Right forelimb (tissue), 1 donor: ENCODE results near the gene TP53TG5.

Experiments
- DNase-seq: peaks from one replicate; pipeline ENCODE4 v3.0.0-alpha.2; 2018

Gene TP53TG5

DNA sequence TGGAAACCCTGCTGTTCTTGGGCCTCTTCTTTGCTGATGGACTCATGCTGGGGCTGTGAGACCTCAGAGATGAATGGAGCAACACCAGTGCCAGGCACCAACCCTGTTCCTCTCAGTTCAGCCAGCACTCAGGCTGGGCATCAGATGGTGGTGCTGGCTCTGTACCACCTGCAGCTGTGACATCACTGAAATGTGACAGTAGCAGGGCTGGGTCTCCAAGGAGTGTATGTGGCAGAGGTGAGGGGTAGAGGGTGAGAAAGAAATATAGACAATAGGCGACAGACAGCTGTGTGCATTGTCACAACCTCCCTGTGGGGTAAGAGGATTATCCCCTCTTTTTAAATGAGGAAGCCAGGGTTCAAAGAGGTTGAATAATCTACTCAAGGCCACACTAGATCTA lies at the start of gene TP53TG5:
TSS of gene TP53TG5 (minus strand) at position 135 of the 400 bp plus-strand sequence. CDS start at position 46, 89 bp downstream.
- DNase-seq = no peak

DNA sequence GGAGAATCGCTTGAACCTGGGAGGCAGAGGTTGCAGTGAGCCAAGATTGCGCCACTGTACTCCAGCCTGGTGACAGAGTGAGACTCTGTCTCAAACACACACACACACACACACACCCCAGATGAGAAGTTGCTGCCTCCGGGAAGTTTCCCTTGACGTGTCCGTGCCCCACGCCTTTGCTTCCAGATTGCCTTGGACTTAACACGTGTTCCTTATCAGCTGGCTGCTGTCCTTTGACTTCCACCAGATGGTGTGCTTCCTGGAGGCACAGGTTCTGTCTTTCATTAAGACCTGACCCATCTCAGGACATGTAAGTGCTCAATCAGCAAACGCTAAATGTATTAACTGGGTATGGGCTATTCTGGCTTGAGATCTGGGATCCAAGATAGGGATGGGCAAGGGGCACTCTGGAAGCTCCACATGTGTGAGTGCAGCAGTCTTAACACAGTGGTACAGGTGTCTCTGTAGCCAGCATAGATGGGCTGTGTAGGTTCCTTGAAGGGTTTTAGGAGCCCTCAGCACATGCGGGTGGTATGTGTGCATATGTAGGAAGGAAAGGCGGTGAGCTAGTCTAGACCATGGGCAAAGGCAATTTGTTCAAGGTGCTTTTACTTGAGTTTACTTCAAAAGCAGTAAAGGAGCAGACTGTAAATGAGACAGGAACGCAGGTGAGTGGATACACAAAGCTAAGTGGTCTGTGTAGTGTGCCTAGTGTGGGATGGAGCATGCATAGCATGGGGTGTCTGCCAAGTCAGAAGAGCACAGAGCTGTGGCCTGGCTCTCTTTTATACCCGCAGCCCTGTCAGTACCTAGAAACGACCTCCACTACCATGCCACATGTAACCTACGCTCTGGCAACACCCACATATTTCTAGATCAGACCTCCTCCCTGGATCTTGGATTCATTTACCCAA lies 49.4 kb upstream of the TP53TG5 start:
- no peak for DNase-seq

DNA sequence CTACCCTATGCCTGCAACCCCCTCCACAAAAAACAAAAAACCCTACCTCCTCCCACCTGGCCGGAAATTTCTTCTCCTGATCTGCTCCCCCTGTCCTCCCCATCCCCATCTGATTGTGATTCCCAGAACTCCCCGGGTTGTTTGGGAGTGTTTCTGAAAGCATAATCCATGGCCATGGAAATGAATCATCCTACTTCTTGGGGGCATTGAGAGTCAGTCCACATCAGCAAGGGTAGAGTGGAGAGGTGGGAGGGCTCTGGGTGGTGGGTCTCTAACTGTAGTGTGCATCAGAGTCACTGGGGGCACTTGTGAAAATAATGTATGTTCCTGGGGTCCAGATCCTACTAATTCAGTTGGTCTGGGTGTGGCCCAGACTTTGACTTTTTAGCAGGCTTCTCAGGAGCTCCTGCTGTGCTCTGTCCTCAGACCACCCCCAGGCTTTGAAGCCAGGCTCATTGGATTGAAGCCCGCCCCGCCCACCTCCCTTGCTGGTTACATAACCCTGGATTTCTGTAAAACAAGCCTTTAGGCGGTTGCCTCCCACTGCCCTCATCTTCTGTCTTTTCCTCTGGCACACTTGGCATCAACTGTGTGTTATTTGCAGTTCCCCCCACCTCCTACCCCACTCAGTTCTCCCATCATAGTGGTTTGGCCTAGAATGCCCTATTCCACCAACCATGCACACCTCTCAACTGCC lies 48.3 kb upstream of the TP53TG5 start:
- DNase-seq = no peak

DNA sequence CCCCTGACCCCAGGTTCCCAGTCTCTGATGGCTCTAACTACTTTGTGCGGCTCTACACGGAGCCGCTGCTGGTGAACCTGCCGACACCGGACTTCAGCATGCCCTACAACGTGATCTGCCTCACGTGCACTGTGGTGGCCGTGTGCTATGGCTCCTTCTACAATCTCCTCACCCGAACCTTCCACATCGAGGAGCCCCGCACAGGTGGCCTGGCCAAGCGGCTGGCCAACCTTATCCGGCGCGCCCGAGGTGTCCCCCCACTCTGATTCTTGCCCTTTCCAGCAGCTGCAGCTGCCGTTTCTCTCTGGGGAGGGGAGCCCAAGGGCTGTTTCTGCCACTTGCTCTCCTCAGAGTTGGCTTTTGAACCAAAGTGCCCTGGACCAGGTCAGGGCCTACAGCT lies 47.4 kb upstream of the TP53TG5 start:
- DNase-seq = no peak

DNA sequence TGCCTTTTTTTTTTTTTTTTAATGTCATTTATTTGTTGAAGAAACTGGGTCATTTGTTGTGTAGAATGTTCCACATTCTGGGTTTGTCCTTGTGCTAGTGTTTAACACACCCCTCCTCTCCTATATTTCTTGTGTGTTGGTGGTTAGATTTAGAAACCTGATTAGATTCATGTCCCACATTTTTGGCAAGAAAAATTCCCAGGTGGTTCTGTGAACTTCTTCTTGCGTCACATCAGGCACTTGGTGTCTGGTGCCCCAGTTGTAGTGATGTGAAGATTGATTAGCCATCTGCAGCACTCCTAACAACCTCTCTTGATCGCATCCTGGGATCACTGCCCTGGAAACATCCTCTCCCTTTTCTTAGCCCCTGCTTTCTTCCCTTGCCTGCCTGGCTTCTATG lies 45.6 kb upstream of the TP53TG5 start:
- DNase-seq = no peak

DNA sequence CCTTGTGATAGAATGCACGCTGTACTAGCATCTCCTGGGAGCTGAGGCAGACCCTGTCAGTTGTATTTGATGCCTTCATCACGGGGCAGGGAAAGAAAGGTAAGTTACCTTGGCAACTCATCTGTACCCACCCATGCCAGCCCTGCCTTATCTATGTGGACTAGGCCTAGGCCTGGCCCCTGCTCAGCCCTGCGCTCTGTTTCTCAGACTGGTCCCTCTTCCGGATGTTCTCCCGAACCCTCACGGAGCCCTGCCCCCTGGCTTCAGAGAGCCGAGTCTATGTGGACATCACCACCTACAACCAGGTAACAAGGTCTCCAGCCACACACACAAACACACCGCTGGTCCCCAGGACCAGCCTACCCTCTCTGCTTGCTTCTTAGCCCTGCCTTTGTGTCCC lies 42.0 kb upstream of the TP53TG5 start:
- no peak for DNase-seq

DNA sequence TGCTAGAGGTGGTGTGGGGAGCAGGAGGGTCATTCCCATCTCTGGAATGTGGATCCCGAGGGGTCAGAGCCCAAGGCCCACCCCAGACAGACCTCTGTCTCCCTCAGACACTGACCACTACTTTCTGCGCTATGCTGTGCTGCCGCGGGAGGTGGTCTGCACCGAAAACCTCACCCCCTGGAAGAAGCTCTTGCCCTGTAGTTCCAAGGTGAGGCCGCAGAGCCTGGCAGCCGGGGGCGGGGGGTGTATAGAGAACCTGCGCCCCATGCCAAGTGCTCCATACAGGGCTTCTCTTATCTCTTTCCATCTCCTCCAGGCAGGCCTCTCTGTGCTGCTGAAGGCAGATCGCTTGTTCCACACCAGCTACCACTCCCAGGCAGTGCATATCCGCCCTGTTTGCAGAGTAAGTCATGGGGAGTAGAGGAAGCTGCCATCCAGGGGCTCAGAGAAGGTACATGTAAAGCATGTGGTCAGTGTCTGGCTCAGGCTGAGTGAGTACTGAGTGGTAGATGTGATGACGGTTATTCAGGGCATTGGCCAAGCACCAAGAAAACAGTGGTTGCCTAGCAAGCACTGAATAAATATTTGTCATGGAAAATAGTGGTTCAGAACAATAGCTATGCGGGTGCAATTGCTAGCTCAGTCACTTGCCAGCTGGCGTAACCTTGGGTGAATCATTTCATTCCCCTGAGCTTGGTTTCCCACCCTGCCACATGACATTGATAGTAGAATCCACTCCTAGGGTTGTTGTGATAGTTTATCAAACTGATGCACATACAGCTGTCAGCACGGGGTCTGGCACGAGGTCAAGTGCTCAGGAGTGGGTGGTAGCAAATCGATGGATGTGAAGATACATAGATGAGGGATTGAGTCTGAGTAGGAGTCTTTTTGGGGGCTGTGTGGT lies 41.3 kb upstream of the TP53TG5 start:
- DNase-seq = no peak

DNA sequence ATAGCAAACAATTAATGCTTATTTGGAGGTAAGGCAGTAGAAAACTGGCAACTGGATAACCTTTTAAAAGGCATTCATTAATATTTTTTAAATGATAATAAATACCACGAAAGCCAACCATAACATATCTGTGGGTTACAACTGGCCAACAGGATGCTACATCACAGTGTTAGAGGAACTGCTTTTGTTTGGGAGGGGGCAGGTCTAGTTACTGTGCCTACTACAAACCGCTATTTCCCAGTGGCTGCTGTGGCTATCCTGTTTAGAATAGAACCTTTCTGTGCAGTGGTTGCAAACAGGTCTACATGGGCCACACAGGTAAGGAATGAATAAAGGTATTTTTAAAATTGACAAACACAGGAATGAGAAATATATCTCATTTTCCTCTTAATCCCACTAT lies 38.8 kb upstream of the TP53TG5 start:
- no peak for DNase-seq

DNA sequence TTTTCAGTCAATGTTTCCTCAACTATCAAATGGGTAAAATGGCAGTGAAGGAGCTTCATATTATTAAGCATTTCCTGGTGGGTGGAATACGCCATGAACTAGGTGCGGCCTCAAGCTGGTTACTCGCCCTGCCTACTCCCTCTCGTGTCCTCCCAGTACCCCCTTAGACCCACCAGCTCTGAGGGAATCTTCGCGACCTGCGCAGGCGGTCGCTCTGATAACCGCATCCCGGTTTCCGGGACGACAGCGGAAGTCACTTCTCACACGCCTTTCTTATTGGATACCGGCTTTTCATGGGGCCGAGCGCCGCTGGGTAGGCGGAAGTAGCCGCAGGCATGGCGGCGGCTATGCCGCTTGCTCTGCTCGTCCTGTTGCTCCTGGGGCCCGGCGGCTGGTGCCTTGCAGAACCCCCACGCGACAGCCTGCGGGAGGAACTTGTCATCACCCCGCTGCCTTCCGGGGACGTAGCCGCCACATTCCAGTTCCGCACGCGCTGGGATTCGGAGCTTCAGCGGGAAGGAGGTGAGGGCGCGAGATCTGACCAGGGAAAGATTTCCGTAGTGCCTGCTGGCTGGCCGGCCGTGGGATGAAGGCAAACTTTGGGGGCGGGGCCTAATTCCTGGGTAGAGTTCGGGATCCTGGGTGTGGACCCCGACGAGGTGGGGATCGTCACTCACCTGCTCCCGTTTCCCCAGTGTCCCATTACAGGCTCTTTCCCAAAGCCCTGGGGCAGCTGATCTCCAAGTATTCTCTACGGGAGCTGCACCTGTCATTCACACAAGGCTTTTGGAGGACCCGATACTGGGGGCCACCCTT lies 37.9 kb upstream of the TP53TG5 start, which contains the start of gene PIGT:
TSS of gene PIGT (plus strand) at position 320 of the 816 bp plus-strand sequence. CDS start at position 336, 16 bp downstream.
- peak; percentile 88 for DNase-seq

DNA sequence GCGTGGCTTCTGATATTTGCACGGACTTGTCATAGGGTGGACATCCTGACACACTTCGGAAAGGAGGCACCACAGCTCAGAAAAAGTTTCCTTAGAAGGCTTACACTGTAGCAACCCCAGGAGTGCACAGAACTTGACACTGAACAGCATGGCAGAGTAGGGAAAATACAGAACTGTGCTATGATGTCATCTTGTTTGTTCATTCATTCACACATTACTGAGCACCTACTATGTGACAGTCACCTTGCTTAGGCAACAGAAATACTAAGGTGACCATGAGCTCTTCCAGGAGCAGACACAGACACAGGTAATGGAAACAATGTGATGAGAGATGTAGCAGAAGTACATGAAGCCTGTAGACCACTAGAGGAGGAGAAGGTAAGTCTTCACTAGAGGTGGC lies 35.4 kb upstream of the TP53TG5 start:
- DNase-seq = no peak

DNA sequence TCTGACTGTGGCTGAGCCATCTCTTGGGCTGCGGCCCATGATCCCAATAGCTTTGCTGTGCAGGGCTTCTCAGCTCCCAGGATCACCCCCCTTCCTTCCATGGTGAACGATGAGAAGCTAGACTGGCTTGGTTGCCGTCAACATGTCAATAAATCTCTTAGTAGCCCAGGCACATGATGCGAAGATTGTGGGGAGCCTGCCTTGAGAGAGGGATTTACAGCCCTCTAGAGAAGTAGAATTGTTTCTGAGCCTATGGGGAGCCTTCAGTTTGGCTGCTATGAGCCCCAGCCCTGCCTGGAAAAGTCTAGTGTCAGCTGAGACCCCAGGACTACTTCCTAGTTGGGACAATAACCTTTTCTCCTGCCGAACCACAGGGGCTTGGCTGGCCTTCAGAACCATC lies 34.5 kb upstream of the TP53TG5 start:
- no peak for DNase-seq

DNA sequence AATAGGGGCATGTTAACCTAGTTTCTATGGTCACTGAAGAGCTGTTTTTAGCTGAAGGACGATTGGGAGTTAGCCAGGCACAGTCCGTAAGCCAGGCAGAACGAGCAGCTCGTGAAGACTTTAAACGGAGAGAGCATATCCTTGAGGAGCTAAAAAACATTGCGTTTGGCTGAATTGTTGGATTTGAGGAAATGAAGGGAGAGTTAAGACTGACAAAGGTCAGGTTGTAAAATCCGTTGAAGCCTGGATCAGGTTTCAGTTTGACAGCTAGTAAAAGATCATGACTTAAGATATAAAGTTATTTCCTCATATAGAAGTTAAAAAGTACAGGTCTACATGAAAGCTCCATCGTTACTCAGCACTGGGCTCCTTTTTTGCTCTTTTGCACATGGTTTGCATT lies 32.8 kb upstream of the TP53TG5 start:
- DNase-seq = no peak

DNA sequence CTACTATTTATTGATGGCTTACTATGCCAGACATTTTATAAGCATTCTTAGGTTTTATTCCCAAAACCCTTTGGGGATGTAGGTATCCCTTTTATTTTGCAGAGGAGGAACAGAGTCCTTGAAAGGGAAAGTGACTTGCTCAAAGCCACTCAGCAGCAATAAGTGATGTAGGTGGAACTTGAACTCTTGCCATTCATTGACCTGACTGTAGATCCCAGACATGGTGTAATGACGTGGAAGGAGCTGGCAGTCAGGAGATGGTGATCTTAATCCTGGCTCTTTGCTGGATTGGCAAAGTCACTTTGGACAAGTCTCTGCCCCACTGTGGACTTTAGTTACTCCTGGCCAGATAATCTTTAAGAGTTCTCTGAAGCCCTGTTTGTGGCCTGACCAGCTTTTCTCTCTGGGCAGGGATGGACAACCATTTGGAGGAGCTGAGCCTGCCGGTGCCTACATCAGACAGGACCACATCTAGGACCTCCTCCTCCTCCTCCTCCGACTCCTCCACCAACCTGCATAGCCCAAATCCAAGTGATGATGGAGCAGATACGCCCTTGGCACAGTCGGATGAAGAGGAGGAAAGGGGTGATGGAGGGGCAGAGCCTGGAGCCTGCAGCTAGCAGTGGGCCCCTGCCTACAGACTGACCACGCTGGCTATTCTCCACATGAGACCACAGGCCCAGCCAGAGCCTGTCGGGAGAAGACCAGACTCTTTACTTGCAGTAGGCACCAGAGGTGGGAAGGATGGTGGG lies 31.6 kb upstream of the TP53TG5 start:
- DNase-seq = no peak

DNA sequence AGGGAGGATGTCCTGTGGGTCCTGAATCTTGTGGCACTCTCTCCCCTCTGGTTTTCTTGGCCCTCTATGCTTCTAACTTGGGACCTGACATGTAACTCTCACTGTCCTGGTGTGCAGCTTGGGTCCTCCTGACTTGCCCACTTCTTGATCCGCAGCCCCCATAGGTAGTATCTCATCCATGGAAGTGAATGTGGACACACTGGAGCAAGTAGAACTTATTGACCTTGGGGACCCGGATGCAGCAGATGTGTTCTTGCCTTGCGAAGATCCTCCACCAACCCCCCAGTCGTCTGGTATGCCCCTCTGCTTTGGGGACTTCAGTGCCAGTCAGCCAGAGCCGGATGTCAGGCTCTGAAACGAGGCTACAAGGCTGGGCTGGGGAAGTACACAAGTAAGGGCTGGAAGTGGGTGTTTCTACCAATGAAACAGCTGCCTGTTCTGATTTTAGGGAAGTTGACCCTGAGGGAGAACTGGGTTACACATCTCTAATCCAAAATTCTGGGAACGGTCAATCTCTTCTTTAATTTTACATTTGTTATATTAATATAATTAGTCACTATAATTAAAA lies 30.6 kb upstream of the TP53TG5 start:
- DNase-seq = no peak

DNA sequence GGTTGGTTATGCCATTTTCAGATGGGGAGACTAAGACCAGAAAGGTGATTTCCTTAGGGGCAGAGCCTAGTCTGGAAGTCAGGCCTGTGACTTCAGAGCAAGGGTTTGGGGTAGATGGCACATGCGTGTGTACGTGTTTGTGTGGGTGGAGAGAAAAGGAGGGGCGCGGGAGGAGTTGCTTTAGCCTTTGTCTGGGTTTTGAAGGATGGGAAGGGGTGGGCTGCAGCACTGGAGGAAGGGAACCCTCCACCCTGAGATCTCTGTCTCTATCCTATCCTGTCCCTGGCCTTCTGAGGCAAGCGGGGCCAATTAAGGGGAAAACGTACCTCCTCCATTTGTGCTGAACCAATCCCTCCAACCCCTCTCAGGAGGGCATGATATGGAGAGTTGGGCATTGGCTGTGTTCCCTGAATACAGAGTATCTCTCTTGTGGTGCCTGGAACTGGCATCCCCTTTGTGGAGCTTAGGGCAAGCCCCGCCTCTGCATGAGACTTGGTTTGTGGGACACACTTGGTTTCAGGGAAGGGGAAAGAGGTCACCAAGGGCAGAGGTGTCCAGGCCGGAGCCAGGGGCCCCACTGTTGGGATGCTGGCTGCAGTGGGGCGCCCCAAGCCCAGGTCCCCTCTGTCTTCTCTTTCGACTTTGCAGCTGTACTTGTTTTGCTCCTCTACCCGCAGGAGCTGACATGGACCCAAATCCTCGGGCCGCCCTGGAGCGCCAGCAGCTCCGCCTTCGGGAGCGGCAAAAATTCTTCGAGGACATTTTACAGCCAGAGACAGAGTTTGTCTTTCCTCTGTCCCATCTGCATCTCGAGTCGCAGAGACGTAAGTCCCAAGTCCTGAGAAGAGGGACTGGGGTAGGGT lies 29.9 kb upstream of the TP53TG5 start, which contains the start of gene DBNDD2:
TSS of gene DBNDD2 (plus strand) at position 507 of the 863 bp plus-strand sequence. CDS start at position 686, 179 bp downstream.
- no peak for DNase-seq

DNA sequence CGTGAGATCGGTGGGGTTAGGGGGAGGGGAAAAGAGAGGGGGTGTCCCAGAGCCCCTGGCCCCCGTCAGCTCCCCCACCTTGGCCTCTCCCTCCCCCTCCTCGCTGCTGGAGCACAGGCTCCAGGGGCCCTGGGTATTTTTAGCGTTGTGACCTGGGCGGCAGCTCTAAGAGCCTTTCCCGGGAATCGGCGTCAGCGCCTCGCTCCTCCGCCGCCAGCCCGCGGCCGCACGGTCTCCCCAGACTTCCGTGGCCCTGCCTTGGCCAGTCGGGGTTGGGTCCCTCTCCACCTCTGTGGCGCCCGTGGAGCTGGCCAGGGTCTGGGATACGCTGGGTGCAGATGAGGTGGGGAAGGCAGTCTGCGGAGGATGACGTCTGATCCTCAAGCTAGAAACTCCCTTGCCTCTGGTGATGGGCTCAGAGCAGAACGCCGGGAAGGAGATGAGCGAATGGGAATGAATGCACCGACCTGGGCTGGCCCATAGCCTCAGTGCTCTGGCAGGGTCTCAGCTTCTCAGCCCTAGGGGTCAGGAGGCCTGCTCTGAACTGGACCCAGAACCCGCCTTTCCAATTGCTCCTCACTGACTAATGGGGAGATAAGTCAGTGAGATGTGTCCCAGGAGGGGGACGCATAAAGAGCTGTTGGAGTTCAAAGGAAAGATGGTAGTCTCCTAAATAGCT lies 29.1 kb upstream of the TP53TG5 start:
- peak; percentile 57 for DNase-seq

DNA sequence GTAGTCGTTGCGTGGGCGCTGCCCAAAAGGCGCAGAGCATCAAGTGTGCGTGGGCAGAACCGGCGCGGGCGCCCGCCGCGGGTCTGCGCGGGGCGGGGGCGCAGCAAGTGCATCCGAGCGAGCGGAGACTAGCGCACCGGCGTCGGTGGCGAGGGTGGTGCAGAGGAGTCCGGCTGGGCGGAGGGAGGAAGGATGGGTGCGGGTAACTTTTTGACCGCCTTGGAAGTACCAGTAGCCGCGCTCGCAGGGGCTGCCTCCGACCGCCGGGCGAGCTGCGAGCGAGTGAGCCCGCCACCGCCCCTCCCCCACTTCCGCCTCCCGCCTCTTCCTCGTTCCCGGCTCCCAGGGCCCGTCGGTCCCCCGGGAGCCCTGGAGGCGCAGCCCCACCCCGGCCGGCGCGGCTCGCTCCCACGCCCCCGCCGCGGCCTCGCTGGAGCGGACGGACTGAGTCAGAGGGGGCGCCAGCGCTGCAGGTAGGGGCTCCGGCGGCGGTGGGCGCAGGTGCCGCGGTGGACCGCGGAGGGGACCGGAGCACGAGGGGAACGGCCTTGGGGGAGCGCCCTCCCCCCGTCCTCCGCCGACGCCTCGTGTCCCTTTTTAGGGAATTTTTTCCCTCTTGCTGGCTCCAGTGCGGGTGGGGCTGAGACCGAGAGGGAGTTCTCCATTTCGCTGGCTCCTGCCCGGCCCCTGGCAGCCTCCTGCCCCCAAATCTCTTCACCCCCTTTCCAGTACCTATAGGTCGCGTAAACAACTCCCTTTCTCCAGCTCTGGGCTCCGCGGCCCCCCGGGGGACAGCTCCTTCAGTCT lies 28.3 kb upstream of the TP53TG5 start:
- peak; percentile 61 for DNase-seq

DNA sequence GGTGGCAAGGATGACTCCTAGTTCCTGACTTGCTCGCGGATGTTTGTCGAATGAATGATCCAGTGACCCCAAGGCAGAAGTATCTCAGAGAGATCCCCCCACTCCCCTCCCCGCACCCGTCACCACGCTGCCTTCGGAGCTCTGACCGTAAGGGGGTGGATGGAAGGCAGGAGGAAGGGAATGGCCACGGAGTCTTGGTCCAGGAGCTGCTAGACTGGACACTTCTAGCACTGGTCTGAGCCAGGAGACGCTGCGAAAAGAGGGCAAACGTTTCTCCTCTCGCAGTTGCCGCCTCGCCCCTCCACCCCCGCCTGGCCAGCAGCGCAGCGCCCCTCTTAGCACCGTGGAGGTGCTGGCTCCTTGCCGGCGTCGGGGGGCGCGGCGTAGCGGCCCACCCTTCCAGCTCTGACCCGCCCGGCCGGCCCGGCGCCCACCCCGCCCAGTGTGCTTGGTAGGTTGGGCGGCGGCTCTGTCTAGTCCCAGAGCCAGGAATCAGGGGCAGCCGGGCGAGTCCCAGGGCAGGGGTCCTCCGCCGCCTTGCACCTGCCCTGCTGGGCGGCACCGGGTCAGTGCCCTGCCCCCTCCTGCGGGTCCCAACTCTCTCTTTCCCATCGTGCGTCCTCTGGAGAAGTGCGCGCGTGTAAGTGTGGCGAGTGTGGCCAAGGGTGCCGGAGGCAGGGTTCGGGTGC lies 27.6 kb upstream of the TP53TG5 start:
- no peak for DNase-seq
